AG04450 (cell line): ENCODE data around the gene ATXN1. TPM values are rescaled to one million over a fixed set of nuclear protein-coding genes. Genes with fewer than 3 reads are reported as not detected.

ENCODE experiments used
- CTCF ChIA-PET: fragments of 300-600, 350-600 bp; formaldehyde crosslinking; extraction: SDS; loops from one replicate; lab custom pipeline; 2022; ENCODE audit warnings: antibody characterized with exemption, inconsistent platforms; lab: Charles Lee
- POLR2A ChIA-PET: fragments of 350-600 bp; formaldehyde crosslinking; extraction: SDS; loops from one replicate; lab custom pipeline; 2021; ENCODE audit warnings: antibody characterized with exemption, inconsistent platforms; lab: Yijun Ruan, JAX
- DNase-seq: peaks from one replicate; pipeline ENCODE4 v3.0.0-alpha.2; 2011; ENCODE audit warnings: low read depth, low spot score
- H3K27ac ChIP-seq: one replicate; pipeline ENCODE4 v1.5.1; 2012; ENCODE audit warnings: low read depth, low read length, control low read depth
- H3K27me3 ChIP-seq: one replicate; pipeline ENCODE4 v1.6.0; 2012; ENCODE audit warnings: low read length; ENCODE audit not compliant: control insufficient read depth, insufficient read depth
- H3K4me3 ChIP-seq: 2 replicates; pipeline ENCODE4 v1.5.1; 2011; ENCODE audit warnings: mild to moderate bottlenecking, low read depth, low read length, control low read depth
- H3K9me3 ChIP-seq: 2 replicates; pipeline ENCODE4 v1.5.1; 2012; ENCODE audit warnings: low read length; ENCODE audit not compliant: control insufficient read depth, insufficient read depth
- CTCF ChIP-seq: IDR thresholded peaks from 2 replicates; pipeline ENCODE4 v1.5.1; 2011; ENCODE audit warnings: low read depth, low read length, control low read depth, inconsistent platforms
- polyA plus RNA-seq: library from polyadenylated mRNA; depleted of rRNA; stranded (reverse); fragments of >200 nt; gene quantifications from 2 replicates; pipeline ENCODE4 v1.2.3, GENCODE V29; 2011

The ATXN1 gene
- polyA plus RNA-seq, 1 experiment = 12.6 TPM

- no peak overlapping the region for H3K4me3 ChIP-seq
- no peaks in the 10 kb centered on the region for H3K27me3 ChIP-seq
- no peak for DNase-seq
- H3K27ac ChIP-seq = no peak overlapping the region
- ChIA-PET CTCF (no interaction called here), POLR2A (no interaction called here)
- TF ChIP-seq CTCF = no peak
- no peaks in the 10 kb centered on the region for H3K9me3 ChIP-seq
Observed at GRCh38 chr6:16572943-16573342, 188.3 kb downstream of the ATXN1 start.

DNA sequence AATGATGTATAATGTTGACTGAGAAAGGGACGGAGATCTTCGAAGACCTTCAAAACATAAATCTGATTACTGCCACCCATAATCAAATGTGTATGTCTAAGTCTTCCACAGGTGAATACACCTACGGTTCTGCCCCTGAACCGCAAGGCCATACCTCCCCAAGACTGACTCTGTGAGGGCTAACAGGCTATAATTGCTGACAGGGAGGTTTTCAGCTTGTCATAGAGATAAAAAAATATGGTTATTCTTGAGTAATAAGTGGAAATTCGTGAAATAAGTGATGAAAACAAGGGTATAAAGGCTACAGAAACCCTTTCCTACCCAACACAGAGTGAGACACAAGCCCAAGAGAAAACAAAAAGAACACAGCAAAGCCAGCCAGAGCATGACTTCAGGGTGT, 188.9 kb downstream of the ATXN1 start:
- TF ChIP-seq CTCF = no peak
- ChIA-PET POLR2A (no interaction called here), CTCF (no interaction called here)
- no peak overlapping the region for H3K4me3 ChIP-seq
- H3K27ac ChIP-seq = no peak overlapping the region
- no peak for DNase-seq
- no peaks in the 10 kb centered on the region for H3K9me3 ChIP-seq
- H3K27me3 ChIP-seq = no peaks in the 10 kb centered on the region

GRCh38 chr6:16570946-16571345, 190.3 kb downstream of the ATXN1 start:
- no peak for TF ChIP-seq CTCF
- CTCF ChIA-PET = no interaction called here
- POLR2A ChIA-PET = interaction anchor here (0.6 kb wide), 1 partner anchor 9 kb away, joined by 5 read pairs; no protein-coding TSS in a partner anchor
- no peak for DNase-seq
- H3K9me3 ChIP-seq = no peaks in the 10 kb centered on the region
- H3K4me3 ChIP-seq = no peak overlapping the region
- H3K27ac ChIP-seq = no peak overlapping the region
- no peaks in the 10 kb centered on the region for H3K27me3 ChIP-seq

DNA sequence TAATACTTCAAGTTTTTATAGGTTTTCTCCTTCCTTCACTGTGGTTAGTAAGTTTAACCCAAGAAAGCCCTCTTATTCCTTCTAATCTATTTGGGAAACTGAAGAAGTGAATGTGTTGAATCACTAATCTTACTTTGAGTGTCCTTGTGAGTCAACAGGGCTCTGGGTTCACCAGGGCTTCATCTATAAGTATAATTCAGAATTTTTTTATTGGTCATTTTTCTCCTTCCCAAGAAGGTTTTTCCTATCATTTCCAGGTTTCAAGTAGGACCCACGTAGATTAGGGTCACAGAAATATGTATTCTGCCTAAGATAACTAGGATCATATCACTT, 191.1 kb downstream of the ATXN1 start:
- ChIA-PET POLR2A (no interaction called here), CTCF (interaction anchor here (0.5 kb wide), 1 partner anchor 8 kb away, joined by 3 read pairs; no protein-coding TSS in a partner anchor)
- TF ChIP-seq CTCF = no peak
- Histone ChIP-seq H3K9me3 (no peaks in the 10 kb centered on the region), H3K4me3 (no peak overlapping the region), H3K27ac (no peak overlapping the region), H3K27me3 (no peaks in the 10 kb centered on the region)
- DNase-seq = no peak

GRCh38 chr6:16568128-16568527, 193.1 kb downstream of the ATXN1 start:
- no peak overlapping the region for H3K27ac ChIP-seq
- ChIA-PET POLR2A (no interaction called here), CTCF (no interaction called here)

More at GRCh38 chr6:16568128-16568527, 193.1 kb downstream of the ATXN1 start:
- H3K4me3 ChIP-seq = no peak overlapping the region
- no peaks in the 10 kb centered on the region for H3K27me3 ChIP-seq
- TF ChIP-seq CTCF = no peak
- H3K9me3 ChIP-seq = no peaks in the 10 kb centered on the region
- DNase-seq = no peak
